HepG2 (cell line): ENCODE results near the gene C12orf56. TPM values are rescaled to one million over a fixed set of nuclear protein-coding genes. Genes with fewer than 3 reads are reported as not detected.

Experiments
- ATAC-seq: fragments of 200-7000 bp; cut with Tn5 transposase; 3 replicates; pipeline ENCODE4 v1.9.1; 2020; ENCODE audit warnings: mild to moderate bottlenecking, moderate library complexity
- BruUV-seq: library from RNA; stranded (reverse); fragments of 400-500 nt; replicated peaks from 2 replicates; lab custom pipeline; 2021; lab: Mats Ljungman, UMichigan
- CTCF ChIA-PET: fragments of 300-600 bp; formaldehyde crosslinking; extraction: SDS; loops from one replicate; lab custom pipeline; 2021; ENCODE audit warnings: low total read pairs, inconsistent platforms, low intra/inter-chr PET ratio; lab: Yijun Ruan, JAX
- POLR2A ChIA-PET: fragments of 350-600 bp; sonication (Branson Sonifier 250); formaldehyde crosslinking; loops from one replicate; lab custom pipeline; 2020; ENCODE audit warnings: antibody characterized with exemption, inconsistent platforms; lab: Yijun Ruan, JAX
- DNase-seq: peaks from one replicate; pipeline ENCODE4 v3.0.0-alpha.2; 2015; ENCODE audit warnings: low spot score
- FAIRE-seq: peaks from 3 replicates; lab custom pipeline; 2011; peaks lifted over from hg19 to GRCh38; lab: Jason Lieb, UNC
- H2AFZ ChIP-seq: one replicate; pipeline ENCODE4 v1.6.1; 2011; ENCODE audit warnings: low read length, inconsistent platforms
- H3K27ac ChIP-seq: fragments of 300-600 bp; 3 replicates; pipeline ENCODE4 v1.8.0; 2011; ENCODE audit warnings: mixed run types, mild to moderate bottlenecking, mixed read lengths, low read length, inconsistent platforms; ENCODE audit not compliant: insufficient read depth; ENCODE audit errors: extremely low read length
- H3K27me3 ChIP-seq, 2 experiments: fragments of 200-600 bp in 1 of 2; 2 replicates in 1 of 2; 3 replicates in 1 of 2; pipeline versions ENCODE4 v1.6.0 to v1.8.0; 2011; ENCODE audit warnings: low read length in 2 of 2, mild to moderate bottlenecking in 2 of 2, moderate library complexity in 2 of 2, inconsistent platforms in 1 of 2; ENCODE audit not compliant: insufficient read depth in 2 of 2, control insufficient read depth in 1 of 2
- H3K36me3 ChIP-seq, 2 experiments: fragments of 200-600 bp in 1 of 2; replicated peaks in 1 of 2; 2 replicates in 1 of 2; 3 replicates in 1 of 2; pipeline versions ENCODE4 v1.5.1 to v1.8.0; 2011; ENCODE audit warnings: low read length in 2 of 2, inconsistent platforms in 1 of 2; ENCODE audit not compliant: insufficient read depth in 2 of 2, control insufficient read depth in 1 of 2
- H3K4me1 ChIP-seq: 2 replicates; pipeline ENCODE4 v1.5.1; 2012; ENCODE audit warnings: low read length, inconsistent platforms; ENCODE audit not compliant: insufficient read depth
- H3K4me2 ChIP-seq: 2 replicates; pipeline ENCODE4 v1.6.0; 2011; ENCODE audit warnings: low read depth, low read length, inconsistent platforms
- H3K4me3 ChIP-seq, 3 experiments: fragments of 200-600 bp in 1 of 3; sonication (generic), shearing (Covaris generic) in 1 of 3; replicated peaks in 1 of 3; 2 replicates each; pipeline ENCODE4 v1.5.1; 2011 to 2016; ENCODE audit warnings: low read length in 3 of 3, inconsistent platforms in 2 of 3, low read depth in 2 of 3, mild to moderate bottlenecking in 2 of 3, control low read depth in 1 of 3, mixed read lengths in 1 of 3; ENCODE audit not compliant: insufficient read depth in 1 of 3
- H3K79me2 ChIP-seq: one replicate; pipeline ENCODE4 v1.6.1; 2011; ENCODE audit warnings: low read length, inconsistent platforms; ENCODE audit not compliant: insufficient read depth
- H3K9ac ChIP-seq: 2 replicates; pipeline ENCODE4 v1.6.0; 2011; ENCODE audit warnings: mild to moderate bottlenecking, low read depth, low read length, inconsistent platforms; ENCODE audit not compliant: insufficient read depth
- H3K9me3 ChIP-seq: 2 replicates; pipeline ENCODE4 v1.5.1; 2012; ENCODE audit warnings: mild to moderate bottlenecking, low read length
- H4K20me1 ChIP-seq: 2 replicates; pipeline ENCODE4 v1.6.0; 2011; ENCODE audit warnings: inconsistent platforms, mild to moderate bottlenecking, low read length, moderate library complexity; ENCODE audit not compliant: insufficient read depth
- HNRNPK ChIP-seq: fragments of 200-400 bp; formaldehyde crosslinking; IDR thresholded peaks from 2 replicates; pipeline ENCODE4 v1.6.1; 2018; ENCODE audit warnings: low read length, low read depth, moderate library complexity, mild to moderate bottlenecking; ENCODE audit not compliant: poor library complexity, severe bottlenecking
- MED8 ChIP-seq: sonication (generic); formaldehyde crosslinking; IDR thresholded peaks from 2 replicates; pipeline ENCODE4 v1.8.1; 2023; ENCODE audit warnings: mild to moderate bottlenecking, missing genetic modification reagents; ENCODE audit not compliant: insufficient replicate concordance
- ZFAT ChIP-seq: sonication (generic); formaldehyde crosslinking; conservative IDR thresholded peaks from 2 replicates; pipeline ENCODE4 v1.8.1; 2023; ENCODE audit warnings: missing genetic modification reagents, inconsistent platforms
- WGBS: methylation state at CpG from one replicate; pipeline ENCODE4 v1.1.6; 2017; ENCODE audit warnings: low lambda C conversion rate; 5-methylcytosine and 5-hydroxymethylcytosine counted together
- in situ Hi-C: cut with HindIII; loops from 2 replicates; pipeline ENCODE4 v1.10.0; 2017; ENCODE audit warnings: low pct_unique_long_range_greater_than_20kb; ENCODE audit not compliant: extremely low pct_ligation_motif_present
- intact Hi-C: fragments of 100-400 bp; cut with micrococcal nuclease; formaldehyde crosslinking; loops from one replicate; pipeline ENCODE4 v1.10.0; 2022; ENCODE audit not compliant: unreplicated experiment
- polyA plus RNA-seq, 8 experiments: library from polyadenylated mRNA; depleted of rRNA in 3 of 8; stranded (reverse) in 7 of 8; unstranded in 1 of 8; fragments of >200 nt; fragmentation: Illumina TruSeq in 4 of 8; extraction: Trizol in 4 of 8; gene quantifications; 2 replicates each; pipeline versions ENCODE4 v1.2.1 to v1.2.3, GENCODE V29; 2011 to 2016; ENCODE audit warnings: low read depth in 4 of 8, missing spikeins in 1 of 8, mixed read lengths in 1 of 8; ENCODE audit not compliant: insufficient read depth in 1 of 8
- total RNA-seq, 5 experiments: library from RNA; depleted of rRNA; stranded (reverse); fragments of >200 nt; fragmentation: Illumina TruSeq; extraction: Trizol; gene quantifications; 2 replicates each; pipeline ENCODE4 v1.2.3, GENCODE V29; 2016; ENCODE audit warnings: low read depth in 1 of 5
- TF ChIP-seq, protein P1 (sequence below): sonication (generic); formaldehyde crosslinking; IDR thresholded peaks from 2 replicates; pipeline ENCODE4 v1.5.0; 2020; ENCODE audit warnings: mild to moderate bottlenecking, low read depth, missing genetic modification reagents, borderline replicate concordance
- TF ChIP-seq, protein P2 (sequence below): sonication (generic); formaldehyde crosslinking; IDR thresholded peaks from 2 replicates; pipeline ENCODE4 v1.4.0; 2020; ENCODE audit warnings: low read depth, missing genetic modification reagents

Gene C12orf56
- total and polyA plus RNA-seq, 2 of the 13 experiments (the other 11 are each of a cell fraction or from before 2014, with no cell fraction given): 0.07 TPM; not detected in 1

DNA sequence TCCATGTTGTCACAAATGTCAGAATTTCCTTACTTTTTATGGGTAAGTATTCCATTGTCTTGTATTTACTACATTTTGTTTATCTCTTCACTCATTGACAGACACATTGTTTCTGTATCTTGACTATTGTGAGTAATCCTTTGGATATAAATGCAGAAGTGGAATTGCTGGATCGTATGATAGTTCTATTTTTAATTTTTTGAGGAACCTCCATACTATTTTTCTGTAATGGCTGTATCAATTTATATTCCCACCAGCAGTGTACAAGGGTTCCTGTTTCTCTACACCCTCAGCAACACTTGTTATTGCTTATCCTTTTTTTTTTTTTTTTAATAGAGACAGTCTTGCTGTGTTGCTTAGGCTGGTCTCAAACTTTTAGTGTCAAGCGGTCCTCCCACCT, 164.9 kb downstream of the C12orf56 start:
- CTCF ChIA-PET: no interaction called here

More for the DNA sequence above, 164.9 kb downstream of the C12orf56 start:
- Histone ChIP-seq H3K27ac (no peak overlapping the region), H3K9ac (no peak overlapping the region), H3K4me2 (no peak overlapping the region), H3K9me3 (no peaks in the 10 kb centered on the region), H3K4me3 (no peak overlapping the region), H3K79me2 (peaks cover 6% of the 10 kb centered on the region), H4K20me1 (no peaks in the 10 kb centered on the region), H3K4me1 (peaks cover 12% of the 10 kb centered on the region), H3K27me3 (no peaks in the 10 kb centered on the region; a peak in 1 of 5 replicates), H3K36me3 (no peaks in the 10 kb centered on the region), H2AFZ (no peak overlapping the region)
- in situ Hi-C loops: no loop called here
- WGBS: 1% methylated on average over 2 of the region's 2 CpGs
- FAIRE-seq (no peak), DNase-seq (no peak), ATAC-seq (no peak)
- BruUV-seq: no TSS peak
- POLR2A ChIA-PET: no interaction called here
- no peak for TF ChIP-seq ZFAT (CRISPR knock-in tag)
- TF ChIP-seq, protein P1, sequence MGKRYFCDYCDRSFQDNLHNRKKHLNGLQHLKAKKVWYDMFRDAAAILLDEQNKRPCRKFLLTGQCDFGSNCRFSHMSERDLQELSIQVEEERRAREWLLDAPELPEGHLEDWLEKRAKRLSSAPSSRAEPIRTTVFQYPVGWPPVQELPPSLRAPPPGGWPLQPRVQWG: no peak
- TF ChIP-seq HNRNPK: no peak
- no peak for TF ChIP-seq MED8 (CRISPR knock-in tag)
- TF ChIP-seq, protein P2, sequence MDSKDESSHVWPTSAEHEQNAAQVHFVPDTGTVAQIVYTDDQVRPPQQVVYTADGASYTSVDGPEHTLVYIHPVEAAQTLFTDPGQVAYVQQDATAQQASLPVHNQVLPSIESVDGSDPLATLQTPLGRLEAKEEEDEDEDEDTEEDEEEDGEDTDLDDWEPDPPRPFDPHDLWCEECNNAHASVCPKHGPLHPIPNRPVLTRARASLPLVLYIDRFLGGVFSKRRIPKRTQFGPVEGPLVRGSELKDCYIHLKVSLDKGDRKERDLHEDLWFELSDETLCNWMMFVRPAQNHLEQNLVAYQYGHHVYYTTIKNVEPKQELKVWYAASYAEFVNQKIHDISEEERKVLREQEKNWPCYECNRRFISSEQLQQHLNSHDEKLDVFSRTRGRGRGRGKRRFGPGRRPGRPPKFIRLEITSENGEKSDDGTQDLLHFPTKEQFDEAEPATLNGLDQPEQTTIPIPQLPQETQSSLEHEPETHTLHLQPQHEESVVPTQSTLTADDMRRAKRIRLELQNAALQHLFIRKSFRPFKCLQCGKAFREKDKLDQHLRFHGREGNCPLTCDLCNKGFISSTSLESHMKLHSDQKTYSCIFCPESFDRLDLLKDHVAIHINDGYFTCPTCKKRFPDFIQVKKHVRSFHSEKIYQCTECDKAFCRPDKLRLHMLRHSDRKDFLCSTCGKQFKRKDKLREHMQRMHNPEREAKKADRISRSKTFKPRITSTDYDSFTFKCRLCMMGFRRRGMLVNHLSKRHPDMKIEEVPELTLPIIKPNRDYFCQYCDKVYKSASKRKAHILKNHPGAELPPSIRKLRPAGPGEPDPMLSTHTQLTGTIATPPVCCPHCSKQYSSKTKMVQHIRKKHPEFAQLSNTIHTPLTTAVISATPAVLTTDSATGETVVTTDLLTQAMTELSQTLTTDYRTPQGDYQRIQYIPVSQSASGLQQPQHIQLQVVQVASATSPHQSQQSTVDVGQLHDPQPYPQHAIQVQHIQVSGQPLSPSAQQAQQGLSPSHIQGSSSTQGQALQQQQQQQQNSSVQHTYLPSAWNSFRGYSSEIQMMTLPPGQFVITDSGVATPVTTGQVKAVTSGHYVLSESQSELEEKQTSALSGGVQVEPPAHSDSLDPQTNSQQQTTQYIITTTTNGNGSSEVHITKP: no peak
- intact Hi-C loops: no loop called here
